Islet of Langerhans (tissue), 1 donor: Measurements from ENCODE around the gene NUP43.
"Not testable (repeated sequence)": the region's sequence is repeated elsewhere in the genome, so short reads cannot be mapped to it uniquely, and the experiment has no call there.

Experiments
- FAIRE-seq: peaks from one replicate; lab custom pipeline; 2011; peaks lifted over from hg19 to GRCh38; lab: Jason Lieb, UNC

NUP43 gene

GRCh38 chr6:149745252-149745651, 1.1 kb downstream of the NUP43 start:
- not testable (repeated sequence) for FAIRE-seq

DNA sequence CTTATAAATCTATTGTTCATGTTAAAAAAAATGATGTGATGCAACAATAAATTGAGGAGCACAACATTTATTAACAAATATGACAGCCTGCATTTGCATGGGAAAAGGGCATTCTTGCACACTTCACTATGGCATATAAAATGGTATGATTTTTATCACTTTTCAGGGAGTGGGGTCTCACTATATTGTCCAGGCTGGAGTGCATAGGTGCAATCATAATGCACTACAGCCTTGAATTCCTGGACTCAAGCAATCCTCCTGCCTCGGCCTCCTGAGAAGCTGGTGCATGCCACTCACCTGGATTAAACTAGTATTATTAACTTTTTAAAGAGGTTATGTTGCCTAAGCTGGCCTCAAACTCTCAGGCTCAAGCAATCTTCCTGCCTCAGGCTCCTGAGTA, 11.4 kb downstream of the NUP43 start:
- FAIRE-seq, result no peak

- no peak for FAIRE-seq
These were observed 13.1 kb downstream of the NUP43 start for GRCh38 chr6:149733089-149733720.

DNA sequence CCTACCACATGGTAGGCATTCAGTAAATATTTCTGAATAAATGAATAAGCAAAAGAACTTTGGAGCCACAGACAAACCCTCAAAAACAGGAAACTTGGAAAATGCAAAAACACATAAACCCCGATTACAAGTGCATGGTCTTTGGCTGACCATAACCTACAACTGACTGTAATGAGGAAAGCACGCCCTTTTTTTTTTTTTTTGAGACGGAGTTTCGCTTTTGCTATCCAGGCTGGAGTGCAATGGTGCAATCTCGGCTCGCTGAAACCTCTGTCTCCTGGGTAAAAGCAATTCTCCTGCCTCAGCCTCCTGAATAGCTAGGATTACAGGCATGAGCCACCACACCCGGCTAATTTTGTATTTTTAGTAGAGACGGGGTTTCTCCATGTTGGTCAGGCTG, 16.5 kb downstream of the NUP43 start:
- FAIRE-seq, result no peak

- FAIRE-seq, result no peak
These were observed 17.7 kb downstream of the NUP43 start for GRCh38 chr6:149728499-149729234.

GRCh38 chr6:149727793-149728498, 18.4 kb downstream of the NUP43 start:
- FAIRE-seq, result no peak

DNA sequence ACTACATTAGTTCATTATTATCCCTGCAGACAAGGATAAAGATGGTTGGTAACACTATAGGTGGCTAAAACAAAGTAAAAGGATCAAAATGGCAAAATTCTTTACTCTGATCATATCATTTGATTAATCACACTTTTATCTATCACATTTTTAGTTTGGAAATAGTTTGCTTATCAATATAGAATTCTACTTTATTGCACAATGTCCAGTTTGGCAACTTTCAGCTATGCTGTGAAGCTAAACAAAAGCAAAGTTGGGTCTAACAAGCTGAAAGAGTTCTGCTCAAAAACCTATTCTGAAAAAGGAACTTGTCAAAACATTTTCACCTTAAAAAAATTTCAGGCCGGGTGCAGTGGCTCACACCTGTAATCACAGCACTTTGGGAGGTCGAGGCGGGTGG, 20.5 kb downstream of the NUP43 start:
- FAIRE-seq, result no peak

GRCh38 chr6:149723771-149724417, 22.4 kb downstream of the NUP43 start:
- FAIRE-seq, result peak; percentile 74

- FAIRE-seq, result no peak
These were observed 23.1 kb downstream of the NUP43 start for GRCh38 chr6:149723262-149723661.

DNA sequence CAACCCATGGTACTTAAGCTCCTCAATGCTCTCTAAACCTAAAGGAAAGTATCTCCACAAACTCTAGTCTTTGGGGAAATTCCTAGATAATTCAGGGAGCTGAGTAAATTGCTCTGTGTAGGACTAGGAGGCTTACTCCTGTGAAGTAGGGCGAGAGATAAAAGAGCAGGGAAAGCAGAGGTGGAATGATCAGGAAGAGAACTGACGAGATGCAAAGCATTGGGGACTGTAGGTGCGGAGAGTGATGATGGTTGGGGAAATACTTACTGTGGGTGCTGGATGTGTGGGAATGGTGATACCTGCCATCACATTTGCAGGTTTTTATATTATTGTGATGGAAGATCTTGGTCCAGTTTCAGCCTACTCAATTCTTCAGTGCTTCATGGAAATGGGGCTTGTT, 26.8 kb downstream of the NUP43 start:
- no peak for FAIRE-seq

DNA sequence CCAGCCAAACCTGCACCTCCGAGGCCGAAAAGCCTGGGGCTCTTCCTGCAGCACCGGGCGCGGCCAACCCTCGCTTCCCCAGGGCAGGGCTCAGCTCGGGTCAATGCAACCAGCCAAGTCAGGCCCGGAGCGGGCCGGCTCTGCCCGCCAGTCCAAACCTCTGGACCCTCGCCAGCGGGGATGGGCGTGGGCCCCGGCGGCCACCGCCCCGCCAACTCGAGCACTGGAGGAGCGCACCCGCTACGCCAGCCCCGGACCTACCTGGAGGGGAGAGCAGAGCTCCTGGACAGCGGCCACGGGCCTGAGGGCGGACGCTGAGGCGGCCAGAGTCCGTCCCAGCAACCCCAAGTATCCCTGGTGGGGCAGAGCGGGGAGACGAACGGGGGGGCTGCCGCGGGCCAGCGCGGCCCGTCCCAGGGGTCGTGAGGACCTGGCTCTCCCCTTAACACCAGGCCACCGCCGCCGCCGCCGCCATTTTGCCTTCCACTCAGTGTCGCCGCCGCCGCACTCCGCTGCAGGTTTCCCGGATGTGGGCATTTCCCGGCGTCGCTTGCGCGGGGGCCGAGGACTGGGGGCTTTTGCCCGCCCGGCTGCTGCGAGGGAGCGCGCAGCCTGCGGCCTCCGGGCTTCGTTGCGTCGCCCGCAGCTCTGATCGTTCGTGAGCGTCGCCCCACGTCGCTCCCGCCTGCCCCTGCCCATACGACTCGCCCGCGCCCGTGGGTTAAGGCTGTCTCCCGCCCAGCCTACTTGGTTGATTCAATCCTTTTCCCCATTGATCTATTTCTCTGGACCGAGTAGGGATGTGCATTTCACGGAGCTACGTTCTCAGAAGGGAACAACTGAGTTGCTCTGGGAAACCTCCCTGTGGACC, 28.5 kb downstream of the NUP43 start, which contains the start of gene LATS1:
Gene LATS1, minus strand, starts transcription at position 514 of the 871 bp plus-strand sequence. CDS start 15,975 bp downstream, outside the sequence.
- FAIRE-seq, result no peak

DNA sequence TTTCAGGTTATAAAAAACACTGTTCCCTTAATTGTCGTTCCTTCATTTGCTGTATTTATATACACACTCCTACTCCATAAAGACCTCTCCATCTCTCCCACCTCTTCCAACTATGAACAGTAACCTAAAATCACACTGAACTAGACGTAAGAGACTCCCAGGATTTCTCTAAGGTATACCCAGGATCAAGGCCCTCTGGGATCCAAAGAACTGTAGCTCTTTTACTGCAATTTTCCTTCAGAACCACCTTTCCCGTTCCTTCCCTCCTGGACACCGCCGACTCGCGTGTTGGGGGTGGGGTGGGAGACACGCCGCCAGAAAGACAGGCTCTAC, 29.1 kb downstream of the NUP43 start:
- FAIRE-seq, result no peak

DNA sequence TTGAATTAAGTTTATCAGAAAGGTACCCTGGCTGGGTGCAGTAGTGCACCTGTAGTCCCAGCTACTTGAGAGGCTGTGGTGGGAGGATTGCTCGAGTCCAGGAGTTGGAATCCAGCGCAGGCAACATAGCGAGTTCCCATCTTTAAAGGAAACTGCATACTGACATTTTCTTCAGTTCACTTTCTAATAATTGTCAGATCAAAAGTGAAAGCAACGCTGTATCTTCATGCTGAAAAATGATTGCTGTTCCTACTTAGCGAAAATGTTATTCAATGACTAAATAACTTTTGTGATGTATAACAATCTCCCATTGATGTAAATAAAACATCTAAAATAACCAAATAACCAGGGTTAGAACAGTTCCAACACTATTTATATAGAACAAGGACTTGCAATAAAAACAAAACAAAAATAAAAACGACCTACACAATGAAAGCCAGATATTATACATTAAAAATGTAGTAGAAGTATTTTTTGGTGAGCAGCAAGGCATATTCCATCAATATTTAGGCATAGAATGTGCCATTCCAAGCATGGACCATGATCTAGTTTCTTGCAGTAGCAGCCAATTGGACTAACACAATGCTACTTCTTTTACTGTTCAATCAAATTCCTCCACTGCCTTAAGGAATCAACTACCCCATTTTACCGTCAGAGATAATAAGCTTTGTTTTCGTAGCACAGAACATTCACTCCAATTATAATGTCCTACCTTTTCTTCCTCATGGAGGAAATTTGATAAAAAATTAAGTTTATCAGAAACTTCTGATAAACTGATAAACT, 30.0 kb downstream of the NUP43 start:
- FAIRE-seq, result no peak

DNA sequence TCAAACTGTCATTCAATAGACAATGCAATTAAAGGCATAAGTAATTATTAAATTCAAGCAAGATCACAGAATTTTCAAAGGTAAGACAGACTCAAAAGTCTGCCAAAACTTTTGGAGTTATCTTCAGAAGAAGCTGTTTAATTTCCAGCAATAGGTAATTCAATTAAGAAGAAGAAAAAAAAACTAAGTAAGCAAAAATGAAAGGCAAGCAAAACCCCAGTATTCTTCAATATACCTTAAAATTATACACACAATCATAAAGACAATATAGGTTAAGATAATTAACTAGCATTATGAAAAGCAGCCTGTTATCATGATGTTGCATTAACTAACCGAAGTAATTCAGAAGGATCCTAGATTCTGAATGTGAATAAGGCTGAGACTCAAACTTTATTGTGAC, 31.9 kb downstream of the NUP43 start:
- no peak for FAIRE-seq

DNA sequence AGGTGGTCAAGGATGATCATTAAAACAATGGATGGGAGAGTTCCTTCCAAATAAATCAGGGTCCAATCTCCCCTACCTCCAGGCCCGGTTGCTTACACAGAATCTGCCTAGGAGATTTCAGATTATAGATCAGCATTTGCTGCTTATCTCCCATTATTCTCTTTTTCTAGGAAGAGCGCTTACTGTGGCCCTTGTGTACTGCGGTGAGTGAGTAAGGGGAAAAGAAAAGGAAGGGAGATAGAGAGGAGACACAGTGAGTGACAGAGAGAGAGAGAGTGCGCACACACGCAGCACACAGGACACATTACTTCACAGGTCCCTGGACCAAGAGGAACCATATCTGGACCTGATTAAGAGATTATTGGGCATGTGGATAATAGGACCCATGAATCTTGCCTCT, 34.6 kb downstream of the NUP43 start:
- FAIRE-seq, result no peak

DNA sequence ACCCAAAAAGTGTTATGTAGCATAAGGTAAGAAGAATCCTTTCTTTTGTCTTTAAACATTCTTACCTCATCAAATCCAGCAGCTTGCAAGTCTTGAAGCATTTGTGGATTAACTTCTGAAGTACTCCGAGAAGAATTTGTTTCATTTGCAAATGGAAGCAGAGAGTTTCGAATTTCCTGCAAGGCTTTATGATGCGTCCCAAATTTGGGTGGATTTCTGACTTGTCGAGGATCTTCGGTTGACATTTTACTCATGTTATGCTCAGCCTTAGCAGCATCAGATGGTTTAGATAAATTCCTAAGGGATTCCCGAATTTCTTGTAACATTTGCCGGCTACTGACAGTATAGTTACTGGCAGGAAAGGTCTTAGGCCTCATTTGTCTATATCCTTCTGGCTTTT, 44.6 kb downstream of the NUP43 start:
- no peak for FAIRE-seq

DNA sequence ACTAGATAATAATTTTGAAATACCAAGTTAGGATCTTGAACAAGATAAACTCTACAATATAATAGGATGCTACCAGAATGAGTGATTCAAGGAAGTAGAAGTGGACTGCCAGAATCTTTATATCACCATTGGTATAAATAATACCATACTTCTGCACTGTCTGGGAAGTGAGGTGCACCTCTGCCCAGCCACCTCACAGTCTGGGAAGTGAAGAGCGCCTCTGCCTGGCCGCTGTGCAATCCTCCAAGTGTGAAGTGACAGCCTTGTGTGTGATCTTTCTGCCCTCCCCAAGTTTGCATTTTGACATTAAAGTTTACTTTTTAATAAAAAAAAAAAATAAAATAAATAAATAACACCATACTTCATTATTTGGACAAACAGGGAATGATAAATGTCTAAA, 47.2 kb downstream of the NUP43 start:
- no peak for FAIRE-seq

GRCh38 chr6:149698175-149698574, 48.2 kb downstream of the NUP43 start:
- FAIRE-seq, result no peak

- no peak for FAIRE-seq
These were observed 49.4 kb downstream of the NUP43 start for GRCh38 chr6:149696901-149697300.

GRCh38 chr6:149694921-149695320, 51.4 kb downstream of the NUP43 start:
- peak; percentile 99 for FAIRE-seq

DNA sequence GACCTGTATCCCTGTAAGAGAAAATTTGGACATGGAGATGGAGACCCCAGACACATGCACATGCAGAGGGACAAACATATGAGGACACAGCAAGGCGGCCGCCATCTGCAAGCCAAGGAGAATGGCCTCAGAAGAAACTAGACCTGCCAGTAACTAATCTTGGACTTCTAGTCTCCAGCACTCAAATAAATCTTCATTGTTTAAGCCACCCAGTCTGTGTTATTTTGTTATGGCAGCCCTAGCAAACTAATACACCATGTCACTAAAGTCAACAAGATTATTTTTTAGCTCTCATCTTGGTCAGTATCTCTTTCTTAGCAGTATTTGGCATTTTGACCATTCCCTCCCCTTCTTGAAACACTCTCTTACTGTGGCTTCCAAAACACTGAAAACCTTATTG, 55.1 kb downstream of the NUP43 start:
- no peak for FAIRE-seq
